ENCODE data around the gene CTF1.

DNA sequence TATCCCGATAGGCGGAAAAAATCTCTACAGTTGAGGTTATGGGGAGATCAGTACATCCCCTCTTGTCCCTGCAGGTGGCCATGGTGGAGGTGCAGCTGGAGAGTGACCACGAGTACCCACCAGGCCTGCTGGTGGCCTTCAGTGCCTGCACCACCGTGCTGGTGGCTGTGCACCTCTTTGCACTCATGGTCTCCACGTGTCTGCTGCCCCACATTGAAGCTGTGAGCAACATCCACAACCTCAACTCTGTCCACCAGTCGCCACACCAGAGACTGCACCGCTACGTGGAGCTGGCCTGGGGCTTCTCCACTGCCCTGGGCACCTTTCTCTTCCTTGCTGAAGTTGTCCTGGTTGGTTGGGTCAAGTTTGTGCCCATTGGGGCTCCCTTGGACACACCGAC, 56.7 kb downstream of the CTF1 start:
- TF ChIP-seq, protein P1, sequence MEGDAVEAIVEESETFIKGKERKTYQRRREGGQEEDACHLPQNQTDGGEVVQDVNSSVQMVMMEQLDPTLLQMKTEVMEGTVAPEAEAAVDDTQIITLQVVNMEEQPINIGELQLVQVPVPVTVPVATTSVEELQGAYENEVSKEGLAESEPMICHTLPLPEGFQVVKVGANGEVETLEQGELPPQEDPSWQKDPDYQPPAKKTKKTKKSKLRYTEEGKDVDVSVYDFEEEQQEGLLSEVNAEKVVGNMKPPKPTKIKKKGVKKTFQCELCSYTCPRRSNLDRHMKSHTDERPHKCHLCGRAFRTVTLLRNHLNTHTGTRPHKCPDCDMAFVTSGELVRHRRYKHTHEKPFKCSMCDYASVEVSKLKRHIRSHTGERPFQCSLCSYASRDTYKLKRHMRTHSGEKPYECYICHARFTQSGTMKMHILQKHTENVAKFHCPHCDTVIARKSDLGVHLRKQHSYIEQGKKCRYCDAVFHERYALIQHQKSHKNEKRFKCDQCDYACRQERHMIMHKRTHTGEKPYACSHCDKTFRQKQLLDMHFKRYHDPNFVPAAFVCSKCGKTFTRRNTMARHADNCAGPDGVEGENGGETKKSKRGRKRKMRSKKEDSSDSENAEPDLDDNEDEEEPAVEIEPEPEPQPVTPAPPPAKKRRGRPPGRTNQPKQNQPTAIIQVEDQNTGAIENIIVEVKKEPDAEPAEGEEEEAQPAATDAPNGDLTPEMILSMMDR (IDR thresholded peaks at IDR 0.05 in 4 of 5, conservative IDR thresholded peaks at IDR 0.05 in 1 of 5), result no peak
- no peak for TF ChIP-seq POLR2A (IDR thresholded peaks at IDR 0.05)

Data from gastrocnemius medialis (tissue), 4 donors.